H9 (cell line): Measurements from ENCODE around the gene ZDHHC11. TPM values are rescaled to one million over a fixed set of nuclear protein-coding genes. Genes with fewer than 3 reads are reported as not detected.
"Not testable (repeated sequence)": the region's sequence is repeated elsewhere in the genome, so short reads cannot be mapped to it uniquely, and the experiment has no call there.

Experiments
- DNase-seq: peaks from one replicate; pipeline ENCODE4 v3.0.0-alpha.2; 2017
- H2AFZ ChIP-seq: one replicate; pipeline ENCODE4 v1.6.1; 2013; ENCODE audit warnings: mild to moderate bottlenecking, low read length, control low read depth, moderate library complexity
- H2AK5ac ChIP-seq: 2 replicates; pipeline ENCODE4 v1.6.1; 2013; ENCODE audit warnings: low read length, control low read depth, mixed read lengths; ENCODE audit not compliant: insufficient read length
- H2BK120ac ChIP-seq: one replicate; pipeline ENCODE4 v1.6.1; 2013; ENCODE audit warnings: low read depth, mild to moderate bottlenecking, low read length, control low read depth, inconsistent platforms; ENCODE audit not compliant: poor library complexity, severe bottlenecking
- H2BK12ac ChIP-seq: 2 replicates; pipeline ENCODE4 v1.6.1; 2013; ENCODE audit warnings: low read length, control low read depth, mixed read lengths, low read depth; ENCODE audit not compliant: insufficient read length
- H2BK15ac ChIP-seq: 2 replicates; pipeline ENCODE4 v1.6.1; 2013; ENCODE audit warnings: low read depth, low read length, control low read depth
- H2BK20ac ChIP-seq: one replicate; pipeline ENCODE4 v1.6.1; 2013; ENCODE audit warnings: low read depth, mild to moderate bottlenecking, low read length, control low read depth, inconsistent platforms; ENCODE audit not compliant: poor library complexity, severe bottlenecking
- H2BK5ac ChIP-seq: 2 replicates; pipeline ENCODE4 v1.6.1; 2013; ENCODE audit warnings: low read length, control low read depth, mixed read lengths; ENCODE audit not compliant: insufficient read length
- H3K14ac ChIP-seq: 2 replicates; pipeline ENCODE4 v1.6.1; 2013; ENCODE audit warnings: low read length, control low read depth; ENCODE audit not compliant: insufficient read depth
- H3K18ac ChIP-seq: 2 replicates; pipeline ENCODE4 v1.6.1; 2013; ENCODE audit warnings: low read depth, mild to moderate bottlenecking, mixed read lengths, low read length, control low read depth; ENCODE audit not compliant: insufficient read length
- H3K23ac ChIP-seq: 2 replicates; pipeline ENCODE4 v1.6.1; 2013; ENCODE audit warnings: low read length, control low read depth, mixed read lengths, low read depth; ENCODE audit not compliant: insufficient read length
- H3K23me2 ChIP-seq: 2 replicates; pipeline ENCODE4 v1.6.1; 2013; ENCODE audit warnings: low read depth, mild to moderate bottlenecking, mixed read lengths, low read length, control low read depth; ENCODE audit not compliant: insufficient read length, poor library complexity, severe bottlenecking
- H3K27ac ChIP-seq: 2 replicates; pipeline ENCODE4 v1.5.1; 2013; ENCODE audit warnings: low read length, control low read depth, mixed read lengths, low read depth; ENCODE audit not compliant: insufficient read length
- H3K27me3 ChIP-seq: 2 replicates; pipeline ENCODE4 v1.6.1; 2013; ENCODE audit warnings: low read length, control low read depth, inconsistent platforms; ENCODE audit not compliant: insufficient read depth
- H3K4ac ChIP-seq: 2 replicates; pipeline ENCODE4 v1.6.1; 2013; ENCODE audit warnings: low read depth, mild to moderate bottlenecking, control low read depth, inconsistent platforms, low read length, moderate library complexity
- H3K4me1 ChIP-seq: 2 replicates; pipeline ENCODE4 v1.6.1; 2013; ENCODE audit warnings: low read length, control low read depth, inconsistent platforms; ENCODE audit not compliant: insufficient read depth
- H3K4me2 ChIP-seq: 2 replicates; pipeline ENCODE4 v1.6.1; 2013; ENCODE audit warnings: low read length, control low read depth, mixed read lengths; ENCODE audit not compliant: insufficient read length, insufficient read depth
- H3K56ac ChIP-seq: 2 replicates; pipeline ENCODE4 v1.6.1; 2013; ENCODE audit warnings: low read depth, mild to moderate bottlenecking, mixed read lengths, low read length, control low read depth; ENCODE audit not compliant: insufficient read length
- H3K79me1 ChIP-seq: 2 replicates; pipeline ENCODE4 v1.6.1; 2013; ENCODE audit warnings: low read depth, mild to moderate bottlenecking, moderate library complexity, low read length, control low read depth, inconsistent platforms; ENCODE audit not compliant: insufficient read depth, poor library complexity, severe bottlenecking
- H3K79me2 ChIP-seq: 2 replicates; pipeline ENCODE4 v1.6.1; 2013; ENCODE audit warnings: low read length, control low read depth, inconsistent platforms; ENCODE audit not compliant: insufficient read depth
- H3K9ac ChIP-seq: 2 replicates; pipeline ENCODE4 v1.6.1; 2013; ENCODE audit warnings: low read length, control low read depth, mixed read lengths; ENCODE audit not compliant: insufficient read length; ENCODE audit errors: extremely low read depth
- H3K9me3 ChIP-seq: one replicate; pipeline ENCODE4 v1.6.1; 2013; ENCODE audit warnings: low read depth, low read length, inconsistent platforms; ENCODE audit not compliant: control insufficient read depth
- H3T11ph ChIP-seq: one replicate; pipeline ENCODE4 v1.6.1; 2013; ENCODE audit warnings: mild to moderate bottlenecking, low read length, control low read depth, inconsistent platforms
- H4K20me1 ChIP-seq: one replicate; pipeline ENCODE4 v1.6.1; 2013; ENCODE audit not compliant: control insufficient read depth, insufficient read length, insufficient read depth
- H4K5ac ChIP-seq: 2 replicates; pipeline ENCODE4 v1.6.1; 2013; ENCODE audit warnings: low read depth, mild to moderate bottlenecking, mixed read lengths, low read length, control low read depth; ENCODE audit not compliant: insufficient read length
- H4K8ac ChIP-seq: replicated peaks from 2 replicates; pipeline ENCODE4 v1.6.1; 2013; ENCODE audit warnings: low read length, control low read depth, mixed read lengths, low read depth; ENCODE audit not compliant: insufficient read length
- H4K91ac ChIP-seq: 2 replicates; pipeline ENCODE4 v1.6.1; 2013; ENCODE audit warnings: low read depth, mild to moderate bottlenecking, moderate library complexity, mixed read lengths, low read length, control low read depth; ENCODE audit not compliant: insufficient read length
- H3K27ac Mint-ChIP-seq, 3 experiments: 2 replicates in 2 of 3; 3 replicates in 1 of 3; pipeline ENCODE4 v1.8.0; 2020 to 2021; ENCODE audit warnings: mixed read lengths in 3 of 3, mild to moderate bottlenecking in 1 of 3, moderate library complexity in 1 of 3
- H3K27me3 Mint-ChIP-seq: 2 replicates; pipeline ENCODE4 v1.8.0; 2021; ENCODE audit warnings: low read depth, mild to moderate bottlenecking, moderate library complexity, mixed read lengths
- H3K36me3 Mint-ChIP-seq, 3 experiments: 2 replicates in 2 of 3; 3 replicates in 1 of 3; pipeline ENCODE4 v1.8.0; 2020 to 2021; ENCODE audit warnings: low read depth in 3 of 3, mixed read lengths in 3 of 3; ENCODE audit not compliant: insufficient read depth in 1 of 3
- H3K4me1 Mint-ChIP-seq, 2 experiments: 2 replicates each; pipeline ENCODE4 v1.8.0; 2020; ENCODE audit warnings: mixed read lengths in 2 of 2
- H3K4me3 Mint-ChIP-seq, 2 experiments: 2 replicates in 1 of 2; 3 replicates in 1 of 2; pipeline ENCODE4 v1.8.0; 2020 to 2021; ENCODE audit warnings: mild to moderate bottlenecking in 2 of 2, mixed read lengths in 2 of 2, moderate library complexity in 1 of 2
- H3K9me3 Mint-ChIP-seq, 2 experiments: 2 replicates in 1 of 2; 3 replicates in 1 of 2; pipeline ENCODE4 v1.8.0; 2020; ENCODE audit warnings: mild to moderate bottlenecking in 2 of 2, mixed read lengths in 2 of 2, moderate library complexity in 1 of 2
- WGBS: extraction: QIAGEN DNeasy Blood & Tissue Kit; methylation state at CpG from one replicate; pipeline ENCODE4 v1.1.7; 2013; ENCODE audit warnings: missing lambda C conversion rate, low lambda C conversion rate, mixed read lengths; ENCODE audit not compliant: insufficient read length; ENCODE audit errors: extremely low coverage; 5-methylcytosine and 5-hydroxymethylcytosine counted together
- total RNA-seq: library from RNA; stranded (reverse); gene quantifications from 2 replicates; pipeline ENCODE4 v1.2.1, GENCODE V29; 2021

Gene ZDHHC11
- total RNA-seq, 1 experiment from 2014 or later = 37.6 TPM

DNA sequence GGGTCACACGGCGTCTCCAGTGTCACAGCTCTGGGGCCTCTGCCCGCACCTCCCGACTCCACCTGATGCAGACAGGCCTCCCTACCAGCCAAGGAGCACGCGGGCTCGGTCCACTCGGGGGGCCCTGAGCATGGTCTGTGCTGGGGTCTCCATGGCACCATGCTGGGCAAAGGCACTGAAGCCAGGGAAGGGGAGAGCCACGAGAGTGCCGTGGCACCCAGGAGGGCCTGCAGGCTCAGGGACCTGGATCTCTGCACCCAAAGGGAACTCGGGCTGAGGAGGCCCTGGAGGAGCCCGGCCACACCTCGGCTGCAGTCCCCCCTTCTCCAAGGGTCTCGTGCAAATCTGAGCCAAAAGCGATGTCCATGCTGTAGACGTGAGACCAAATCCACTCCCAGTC, 6.4 kb downstream of the ZDHHC11 start:
- H4K5ac ChIP-seq, H3K79me2 ChIP-seq, H3K27me3 ChIP-seq, H3K27ac Mint-ChIP-seq, H4K8ac ChIP-seq, DNase-seq, H2BK15ac ChIP-seq, H2BK5ac ChIP-seq, H2AFZ ChIP-seq, H3K56ac ChIP-seq, H2BK20ac ChIP-seq, H3K4me2 ChIP-seq, H3K9me3 ChIP-seq, H4K91ac ChIP-seq, H2AK5ac ChIP-seq, H3K4me1 Mint-ChIP-seq, H2BK12ac ChIP-seq, H3K18ac ChIP-seq, H3K23ac ChIP-seq, H3K79me1 ChIP-seq, H3K4me3 Mint-ChIP-seq, H2BK120ac ChIP-seq, H3K27me3 Mint-ChIP-seq, H4K20me1 ChIP-seq, H3K23me2 ChIP-seq, H3K27ac ChIP-seq, H3T11ph ChIP-seq, H3K4ac ChIP-seq, H3K4me1 ChIP-seq, H3K9me3 Mint-ChIP-seq, H3K9ac ChIP-seq, H3K14ac ChIP-seq: not testable (repeated sequence)
- WGBS = no CpG with 5 or more reads among the region's 16 CpGs
- peaks cover 0 to 23% (median 5%) of the 10 kb centered on the region in 3 experiments; a peak in 5 of 7 replicates for H3K36me3 Mint-ChIP-seq
